ENCODE measurements around the gene REV3L. TPM values are rescaled to one million over a fixed set of nuclear protein-coding genes. Genes with fewer than 3 reads are reported as not detected.
"Not testable (repeated sequence)": the region's sequence is repeated elsewhere in the genome, so short reads cannot be mapped to it uniquely, and the experiment has no call there.

The REV3L gene
- total RNA-seq, 1 donor = 19.9 TPM

DNA sequence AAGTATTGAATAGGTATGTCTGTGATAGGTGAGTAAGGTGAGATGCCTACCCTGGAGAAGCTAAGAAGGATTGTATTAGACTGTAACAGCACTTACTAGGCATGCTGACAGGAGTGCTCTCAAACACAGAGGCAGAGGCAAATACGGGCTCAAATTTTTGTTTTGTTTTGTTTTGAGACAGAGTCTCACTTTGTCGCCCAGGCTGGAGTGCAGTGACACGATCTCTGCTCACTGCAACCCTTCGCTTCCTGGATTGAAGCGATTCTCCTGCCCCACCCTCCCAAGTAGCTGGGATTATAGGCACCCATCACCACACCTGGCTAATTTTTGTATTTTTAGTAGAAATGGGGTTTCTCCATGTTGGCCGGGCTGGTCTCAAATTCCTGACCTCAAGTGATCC, 31.5 kb upstream of the REV3L start:
- H3K4me1 ChIP-seq (ENCODE audit: insufficient read depth, low read length); H3K27me3 ChIP-seq (ENCODE audit: insufficient read depth, low read length); H3K9me3 ChIP-seq (ENCODE audit: low read depth, low read length); H3K4me3 ChIP-seq (ENCODE audit: low read length): not testable (repeated sequence)

DNA sequence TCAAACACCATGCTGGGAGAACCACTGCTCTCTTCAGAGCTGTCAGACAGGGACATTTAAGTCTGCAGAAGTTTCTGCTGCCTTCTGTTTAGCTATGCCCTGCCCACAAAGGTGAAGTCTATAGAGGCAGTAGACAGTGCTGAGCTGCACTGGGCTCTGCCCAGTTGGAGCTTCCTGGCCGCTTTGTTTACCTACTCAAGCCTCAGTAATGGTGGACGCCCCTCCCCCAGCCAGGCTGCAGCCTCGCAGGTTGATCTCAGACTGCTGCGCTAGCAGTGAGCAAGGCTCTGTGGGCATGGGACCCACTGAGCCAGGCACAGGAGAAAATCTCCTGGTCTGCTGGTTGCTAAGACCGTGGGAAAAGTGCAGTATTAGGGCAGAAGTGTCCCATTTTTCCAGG, 24.2 kb upstream of the REV3L start:
- H3K27me3 ChIP-seq (ENCODE audit: insufficient read depth, low read length); H3K4me1 ChIP-seq (ENCODE audit: insufficient read depth, low read length); H3K9me3 ChIP-seq (ENCODE audit: low read depth, low read length): not testable (repeated sequence)

DNA sequence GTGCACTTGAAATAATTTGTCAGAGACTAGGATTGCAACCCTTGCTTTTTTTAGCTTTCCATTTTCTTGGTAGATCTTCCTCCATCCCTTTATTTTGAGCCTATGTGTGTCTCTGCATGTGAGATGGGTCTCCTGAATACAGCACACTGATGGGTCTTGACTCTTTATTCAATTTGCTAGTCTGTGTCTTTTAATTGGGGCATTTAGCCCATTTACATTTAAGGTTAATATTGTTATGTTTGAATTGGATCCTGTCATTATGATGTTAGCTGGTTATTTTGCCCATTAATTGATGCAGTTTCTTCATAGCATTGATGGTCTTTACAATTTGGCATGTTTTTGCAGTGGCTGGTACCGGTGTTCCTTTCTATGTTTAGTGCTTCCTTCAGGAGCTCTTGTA, 22.5 kb upstream of the REV3L start:
- not testable (repeated sequence) for H3K4me1 ChIP-seq (ENCODE audit: insufficient read depth, low read length); H3K27me3 ChIP-seq (ENCODE audit: insufficient read depth, low read length); H3K9me3 ChIP-seq (ENCODE audit: low read depth, low read length); H3K4me3 ChIP-seq (ENCODE audit: low read length)

More for the DNA sequence above, 24.2 kb upstream of the REV3L start:
- H3K4me3 ChIP-seq (ENCODE audit: low read length) = not testable (repeated sequence)

DNA sequence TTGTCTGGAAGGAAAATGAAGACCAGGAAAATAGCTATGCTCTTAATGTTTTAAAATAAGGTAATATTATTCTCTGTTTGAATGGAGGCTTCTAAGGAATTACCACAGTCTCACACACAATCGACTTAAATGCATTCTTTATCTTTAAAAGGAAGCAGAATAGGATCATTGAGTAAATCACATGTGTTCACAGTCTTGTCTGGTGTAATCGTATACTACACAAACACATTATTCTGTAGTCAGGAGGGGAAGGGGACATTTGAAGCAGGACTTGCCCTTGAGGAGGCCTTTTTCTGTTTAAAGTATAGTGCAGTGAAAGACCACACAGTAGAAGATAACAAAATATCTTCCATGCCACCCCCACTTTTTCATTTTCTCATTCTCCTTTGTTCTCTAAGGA, 20.6 kb upstream of the REV3L start:
- no peaks in the 10 kb centered on the region for H3K9me3 ChIP-seq (ENCODE audit: low read depth, low read length)
- no peaks in the 10 kb centered on the region for H3K4me1 ChIP-seq (ENCODE audit: insufficient read depth, low read length)
- H3K4me3 ChIP-seq (ENCODE audit: low read length) = no peak overlapping the region
- H3K27me3 ChIP-seq (ENCODE audit: insufficient read depth, low read length) = no peaks in the 10 kb centered on the region

DNA sequence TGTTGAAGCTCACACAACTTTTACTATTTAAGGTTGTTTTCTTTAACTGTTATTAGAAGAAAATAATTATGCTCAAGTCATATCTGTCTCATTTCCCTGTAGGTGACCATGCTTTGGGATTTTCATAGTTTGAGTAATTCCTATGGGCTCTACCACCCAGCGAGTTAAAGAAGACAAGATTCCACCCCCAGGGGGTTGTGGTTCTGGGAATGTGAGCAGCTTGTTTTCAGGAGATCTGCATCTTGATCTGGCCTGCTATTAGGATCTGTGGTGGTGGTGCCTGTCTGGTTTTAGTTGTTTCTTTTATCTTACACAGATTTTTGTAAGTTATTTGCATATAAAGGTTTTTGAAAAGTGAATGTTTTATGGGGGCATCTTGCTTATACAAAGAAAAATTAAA, 20.2 kb upstream of the REV3L start:
- H3K4me1 ChIP-seq (ENCODE audit: insufficient read depth, low read length) = no peaks in the 10 kb centered on the region
- H3K9me3 ChIP-seq (ENCODE audit: low read depth, low read length) = no peaks in the 10 kb centered on the region
- no peak overlapping the region for H3K4me3 ChIP-seq (ENCODE audit: low read length)
- H3K27me3 ChIP-seq (ENCODE audit: insufficient read depth, low read length) = no peaks in the 10 kb centered on the region

DNA sequence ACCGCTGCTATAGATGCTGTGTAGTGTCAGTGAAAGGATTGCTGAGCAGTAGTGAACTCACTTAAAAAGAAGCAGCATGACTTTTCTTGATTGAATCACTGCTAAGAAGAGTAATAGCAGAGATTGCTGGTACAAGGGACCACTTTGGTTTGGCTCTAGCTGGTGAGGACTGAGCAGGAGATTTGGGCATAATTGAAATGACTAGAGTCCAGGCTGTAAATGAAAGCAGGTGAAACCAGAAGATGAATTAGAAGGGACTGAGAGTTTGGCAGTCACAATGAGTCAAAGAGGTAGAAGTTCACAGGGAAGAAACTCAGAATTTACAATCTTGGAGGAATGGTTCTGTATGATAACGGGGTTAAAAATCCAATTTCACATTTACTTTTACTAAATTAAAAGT, 19.1 kb upstream of the REV3L start:
- Histone ChIP-seq H3K27me3 (ENCODE audit: insufficient read depth, low read length) (no peaks in the 10 kb centered on the region), H3K9me3 (ENCODE audit: low read depth, low read length) (no peaks in the 10 kb centered on the region), H3K4me3 (ENCODE audit: low read length) (no peak overlapping the region), H3K4me1 (ENCODE audit: insufficient read depth, low read length) (no peaks in the 10 kb centered on the region)

DNA sequence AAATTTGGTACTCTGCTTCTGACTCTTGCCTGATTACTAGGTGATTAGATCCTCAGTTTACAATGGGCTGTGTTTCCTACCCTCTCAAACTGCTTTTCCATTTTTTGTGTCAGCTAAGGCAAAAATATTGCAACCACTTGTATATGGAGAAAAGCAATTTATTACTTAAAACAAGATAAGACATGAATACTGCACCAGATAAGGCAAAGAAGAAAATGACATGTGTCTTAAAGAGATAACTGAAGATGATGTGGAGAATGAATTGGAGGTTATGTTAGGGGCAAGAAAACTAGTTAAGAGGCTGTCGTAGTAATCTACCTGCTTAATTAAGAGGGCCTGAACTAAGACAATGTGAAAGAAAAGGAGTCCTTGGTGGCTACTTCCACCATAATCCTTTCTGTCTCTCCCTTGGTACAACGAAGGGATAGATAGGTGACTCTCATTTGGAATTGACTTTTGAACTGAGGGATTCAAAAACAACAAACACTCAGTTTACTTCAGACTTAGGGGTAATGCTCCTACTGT, 16.3 kb upstream of the REV3L start:
- H3K27me3 ChIP-seq (ENCODE audit: insufficient read depth, low read length) = no peaks in the 10 kb centered on the region
- H3K9me3 ChIP-seq (ENCODE audit: low read depth, low read length) = no peaks in the 10 kb centered on the region
- H3K4me1 ChIP-seq (ENCODE audit: insufficient read depth, low read length) = no peaks in the 10 kb centered on the region
- H3K4me3 ChIP-seq (ENCODE audit: low read length) = no peak overlapping the region

DNA sequence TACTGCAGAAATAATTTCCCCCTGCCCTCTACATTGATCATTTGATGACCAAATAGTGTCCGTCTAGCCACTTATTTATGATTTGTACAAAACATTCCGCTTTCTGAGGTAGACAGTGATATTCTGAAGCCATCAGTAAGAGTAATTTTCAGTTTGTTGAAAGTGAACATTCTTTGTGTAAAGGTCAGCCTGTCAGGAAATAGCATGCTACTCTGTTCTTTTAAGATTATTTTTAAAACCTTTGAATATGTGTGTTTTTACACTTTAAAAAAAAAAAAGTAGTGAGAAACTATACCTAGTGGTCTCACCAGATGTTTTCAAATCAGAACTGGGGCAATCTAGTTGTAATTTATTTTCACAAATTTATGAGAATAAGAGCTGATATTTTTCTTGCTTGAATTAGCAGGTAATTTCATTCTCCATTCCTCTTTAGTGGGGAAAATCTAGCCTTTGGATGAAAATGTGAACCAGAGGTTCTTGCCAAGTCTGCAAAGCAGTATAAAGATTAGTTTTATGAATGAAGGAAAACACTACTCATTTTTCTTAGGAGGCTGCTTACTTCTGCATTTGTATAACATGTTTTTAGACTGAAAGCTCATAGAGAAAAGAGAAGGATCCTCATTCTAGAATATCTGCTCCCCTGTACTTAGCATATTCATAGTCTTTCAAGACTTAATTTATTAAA, 12.1 kb upstream of the REV3L start:
- no peaks in the 10 kb centered on the region for H3K27me3 ChIP-seq (ENCODE audit: insufficient read depth, low read length)
- H3K4me1 ChIP-seq (ENCODE audit: insufficient read depth, low read length) = no peaks in the 10 kb centered on the region
- H3K4me3 ChIP-seq (ENCODE audit: low read length) = no peak overlapping the region
- H3K9me3 ChIP-seq (ENCODE audit: low read depth, low read length) = no peaks in the 10 kb centered on the region

DNA sequence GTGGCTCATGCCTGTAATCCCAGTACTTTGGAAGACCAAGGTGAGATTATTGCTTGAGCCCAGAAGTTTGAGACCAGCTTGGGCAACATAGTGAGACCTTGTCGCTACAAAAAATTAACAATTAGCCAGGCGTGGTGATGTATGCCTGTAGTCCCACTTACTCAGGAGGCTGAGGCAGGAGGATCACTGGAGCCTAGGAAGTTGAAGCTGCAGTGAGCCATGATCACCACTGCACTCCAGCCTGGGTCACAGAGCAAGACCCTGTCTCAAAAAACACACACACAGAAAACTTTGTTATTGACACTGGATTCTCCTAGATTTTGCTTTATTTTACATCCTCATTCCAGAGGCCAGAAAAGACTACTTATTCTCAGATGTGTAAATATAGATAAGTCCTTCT, 9.5 kb upstream of the REV3L start:
- peaks cover 8% of the 10 kb centered on the region for H3K4me1 ChIP-seq (ENCODE audit: insufficient read depth, low read length)
- no peaks in the 10 kb centered on the region for H3K9me3 ChIP-seq (ENCODE audit: low read depth, low read length)
- H3K4me3 ChIP-seq (ENCODE audit: low read length) = no peak overlapping the region
- H3K27me3 ChIP-seq (ENCODE audit: insufficient read depth, low read length) = no peaks in the 10 kb centered on the region

DNA sequence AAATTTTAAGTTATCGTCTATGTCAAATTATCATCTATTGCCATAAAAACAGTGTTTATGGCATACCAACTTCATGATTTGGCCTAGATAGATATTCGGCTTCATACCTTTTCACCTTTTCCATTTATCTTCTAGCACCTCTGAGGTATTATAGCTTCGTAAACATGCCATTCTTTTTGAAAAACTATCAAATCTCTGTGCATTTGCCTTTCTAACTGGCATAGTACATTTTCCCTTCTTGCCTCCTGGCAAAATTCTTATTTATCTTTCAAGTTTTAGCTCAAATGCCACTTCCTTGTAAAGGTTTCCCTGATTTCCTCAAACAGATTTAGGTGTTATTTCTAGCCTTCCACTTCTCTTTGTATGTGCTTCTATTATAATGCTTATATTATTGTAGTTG, 7.0 kb upstream of the REV3L start:
- no peaks in the 10 kb centered on the region for H3K9me3 ChIP-seq (ENCODE audit: low read depth, low read length)
- H3K4me1 ChIP-seq (ENCODE audit: insufficient read depth, low read length) = peaks cover 18% of the 10 kb centered on the region
- no peak overlapping the region for H3K4me3 ChIP-seq (ENCODE audit: low read length)
- no peaks in the 10 kb centered on the region for H3K27me3 ChIP-seq (ENCODE audit: insufficient read depth, low read length)

DNA sequence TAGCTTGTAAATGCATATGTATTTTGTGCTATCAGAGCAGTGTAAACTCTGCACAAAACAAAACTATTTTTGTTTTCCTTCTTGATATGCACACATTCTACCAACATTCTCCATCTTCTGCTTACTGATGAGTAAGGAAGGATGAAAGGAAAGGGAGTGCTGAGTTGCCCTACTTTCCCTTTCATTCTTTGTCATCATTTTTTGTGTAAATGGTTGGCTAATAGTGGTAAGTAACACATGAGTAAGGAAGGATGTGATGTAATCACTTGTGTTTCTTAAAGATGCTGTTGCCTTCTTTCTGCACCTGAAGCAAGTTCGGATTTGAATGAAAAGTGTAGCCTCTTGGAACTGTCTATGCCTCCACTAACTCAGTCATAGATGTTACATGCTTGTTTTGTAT, 4.6 kb upstream of the REV3L start:
- H3K4me3 ChIP-seq (ENCODE audit: low read length) = no peak overlapping the region
- H3K4me1 ChIP-seq (ENCODE audit: insufficient read depth, low read length) = peaks cover 25% of the 10 kb centered on the region

DNA sequence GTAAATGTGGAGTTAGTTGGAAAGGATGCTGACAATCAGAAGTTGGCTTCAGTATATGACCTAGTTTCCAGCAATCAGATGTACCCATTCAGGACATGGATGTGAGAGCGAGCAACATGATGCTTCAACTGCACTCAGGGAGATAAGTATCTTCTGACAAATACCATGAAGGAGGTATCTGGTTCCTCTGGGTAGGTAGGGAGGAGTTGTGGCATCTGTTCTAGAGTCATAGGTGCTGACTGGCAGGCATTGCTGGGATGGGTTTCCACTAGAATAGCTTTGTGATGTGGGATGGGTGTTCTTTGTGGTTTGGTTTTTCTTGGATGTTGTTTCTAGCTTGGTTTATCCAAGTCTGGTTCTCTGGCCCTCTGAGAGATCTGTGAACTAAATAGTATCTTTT, 3.9 kb upstream of the REV3L start:
- no peaks in the 10 kb centered on the region for H3K9me3 ChIP-seq (ENCODE audit: low read depth, low read length)
- peaks cover 26% of the 10 kb centered on the region for H3K4me1 ChIP-seq (ENCODE audit: insufficient read depth, low read length)
- no peaks in the 10 kb centered on the region for H3K27me3 ChIP-seq (ENCODE audit: insufficient read depth, low read length)
- H3K4me3 ChIP-seq (ENCODE audit: low read length) = no peak overlapping the region

More for the DNA sequence above, 4.6 kb upstream of the REV3L start:
- H3K9me3 ChIP-seq (ENCODE audit: low read depth, low read length) = no peaks in the 10 kb centered on the region
- no peaks in the 10 kb centered on the region for H3K27me3 ChIP-seq (ENCODE audit: insufficient read depth, low read length)

DNA sequence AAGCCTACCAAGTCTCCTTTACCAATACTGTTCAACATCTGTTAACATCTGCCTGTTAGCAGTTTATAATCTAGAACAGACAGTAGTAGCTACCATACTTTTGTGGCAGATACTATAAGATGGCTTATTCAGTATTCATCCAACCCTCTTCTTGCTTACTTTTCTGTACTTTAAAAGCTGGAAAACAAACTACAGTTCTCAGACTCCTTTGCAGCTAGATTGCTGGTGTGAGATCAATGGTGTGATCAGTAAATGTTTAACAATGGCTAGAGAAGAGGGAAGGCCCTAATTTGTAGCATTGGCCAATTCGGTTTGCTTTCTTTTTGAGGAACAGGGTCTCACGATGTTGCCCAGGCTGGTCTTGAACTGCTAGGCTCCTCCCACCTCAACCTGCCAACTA, 3.5 kb upstream of the REV3L start:
- peaks cover 31% of the 10 kb centered on the region for H3K4me1 ChIP-seq (ENCODE audit: insufficient read depth, low read length)
- no peaks in the 10 kb centered on the region for H3K9me3 ChIP-seq (ENCODE audit: low read depth, low read length)
- H3K27me3 ChIP-seq (ENCODE audit: insufficient read depth, low read length) = no peaks in the 10 kb centered on the region
- no peak overlapping the region for H3K4me3 ChIP-seq (ENCODE audit: low read length)

DNA sequence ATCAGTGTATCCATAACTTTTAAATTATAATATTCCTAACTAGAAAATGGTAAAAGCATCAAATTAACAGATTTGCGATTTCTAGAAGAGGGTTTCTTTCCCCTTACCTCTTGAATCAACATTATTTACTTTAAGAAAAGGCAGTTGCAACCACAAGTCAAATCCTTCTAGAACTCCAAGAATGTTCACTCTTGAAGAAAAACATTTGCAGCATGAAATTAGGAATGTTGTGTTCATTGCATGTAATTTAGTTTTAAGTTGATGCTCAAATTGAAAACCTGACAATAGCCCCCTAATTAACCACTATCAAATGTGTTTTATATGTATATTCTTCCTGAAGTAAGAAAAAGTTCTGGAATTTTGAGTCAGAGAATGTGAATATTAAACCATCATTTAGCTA, 2.3 kb upstream of the REV3L start:
- Histone ChIP-seq H3K4me3 (ENCODE audit: low read length) (no peak overlapping the region), H3K27me3 (ENCODE audit: insufficient read depth, low read length) (no peaks in the 10 kb centered on the region), H3K9me3 (ENCODE audit: low read depth, low read length) (no peaks in the 10 kb centered on the region), H3K4me1 (ENCODE audit: insufficient read depth, low read length) (peaks cover 37% of the 10 kb centered on the region)

DNA sequence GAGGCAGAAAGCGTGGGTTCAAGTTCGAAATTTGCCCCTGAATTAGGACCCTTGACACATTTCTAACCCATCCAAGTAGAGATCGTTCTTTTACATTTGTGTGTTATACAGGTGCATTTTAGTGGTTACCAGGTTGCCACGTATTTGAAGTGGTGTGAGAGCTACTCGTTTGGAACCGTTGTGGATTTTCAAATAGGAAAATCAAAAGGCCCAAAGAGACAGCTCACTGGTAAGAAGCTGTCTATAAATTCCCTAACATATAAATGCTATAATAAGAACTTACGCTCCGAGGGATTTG, 1.6 kb upstream of the REV3L start:
- Histone ChIP-seq H3K4me1 (ENCODE audit: insufficient read depth, low read length) (peaks cover 37% of the 10 kb centered on the region), H3K4me3 (ENCODE audit: low read length) (peak overlapping the region; percentile 65), H3K9me3 (ENCODE audit: low read depth, low read length) (no peaks in the 10 kb centered on the region), H3K27me3 (ENCODE audit: insufficient read depth, low read length) (no peaks in the 10 kb centered on the region)

DNA sequence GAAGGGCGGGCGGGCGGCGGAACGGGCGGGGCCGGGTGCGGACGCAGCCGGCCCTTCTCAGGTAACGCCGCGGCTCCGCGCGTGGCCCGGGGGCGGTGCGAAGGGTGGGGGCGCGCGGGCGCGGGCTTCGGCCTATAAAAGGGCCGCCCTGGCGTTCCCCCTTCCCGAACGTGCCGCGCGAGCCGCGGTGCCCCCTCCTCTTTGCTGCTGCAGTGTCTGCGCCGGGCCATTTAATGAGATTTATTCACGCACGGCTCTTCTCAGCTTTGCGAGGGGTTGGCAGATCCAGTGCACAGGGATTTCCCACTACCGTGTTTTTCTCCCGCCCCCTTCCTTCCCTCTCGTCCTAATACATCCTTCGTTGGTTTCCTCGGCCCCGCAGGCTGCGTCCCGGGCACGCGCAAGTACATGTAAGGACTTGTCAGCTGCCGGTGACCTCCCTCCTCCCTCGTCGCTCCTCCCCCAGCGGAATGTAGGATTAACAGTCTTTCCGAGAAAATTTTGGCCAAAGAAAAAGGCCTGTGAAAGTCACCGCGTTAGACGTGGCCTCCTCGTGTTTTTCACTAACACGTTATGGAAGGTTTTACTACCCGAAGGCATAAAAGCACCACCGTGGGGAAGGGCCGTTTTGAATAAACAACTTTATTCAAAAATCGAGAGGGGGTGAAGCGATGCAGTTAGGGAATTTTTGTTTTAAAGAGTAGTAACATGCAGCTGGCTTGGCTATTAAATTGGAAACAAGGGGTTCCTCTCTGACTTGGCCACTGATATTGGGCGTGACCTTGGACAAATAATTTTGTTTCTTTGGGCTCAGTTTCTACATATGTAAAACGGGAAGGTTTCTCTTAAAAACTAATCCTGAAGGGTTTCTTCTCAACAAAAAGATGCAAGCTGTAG, 966 bp upstream of the REV3L start:
- H3K4me1 ChIP-seq (ENCODE audit: insufficient read depth, low read length) = peaks cover 37% of the 10 kb centered on the region
- peak overlapping the region; percentile 65 for H3K4me3 ChIP-seq (ENCODE audit: low read length)
- no peaks in the 10 kb centered on the region for H3K27me3 ChIP-seq (ENCODE audit: insufficient read depth, low read length)
- H3K9me3 ChIP-seq (ENCODE audit: low read depth, low read length) = no peaks in the 10 kb centered on the region

All from mononuclear cell (primary cell).